GM06990 (cell line): ENCODE results near the gene MGMT.

Experiments used
- DNase-seq: peaks from one replicate; pipeline ENCODE4 v3.0.0-alpha.2; 2011; ENCODE audit not compliant: insufficient read length; ENCODE audit errors: extremely low read depth
- H3K27me3 ChIP-seq: replicated peaks from 2 replicates; pipeline ENCODE4 v1.6.0; 2011; ENCODE audit warnings: low read length; ENCODE audit not compliant: control insufficient read depth, insufficient read depth
- H3K36me3 ChIP-seq: 2 replicates; pipeline ENCODE4 v1.5.1; 2011; ENCODE audit warnings: low read length; ENCODE audit not compliant: control insufficient read depth, insufficient read depth
- H3K4me3 ChIP-seq: replicated peaks from 2 replicates; pipeline ENCODE4 v1.5.1; 2011; ENCODE audit warnings: low read depth, mild to moderate bottlenecking, control low read depth, low read length
- CTCF ChIP-seq: IDR thresholded peaks from 2 replicates; pipeline ENCODE4 v1.5.1; 2011; ENCODE audit warnings: low read length, control low read depth, mild to moderate bottlenecking, inconsistent platforms; ENCODE audit not compliant: insufficient read depth, poor library complexity, severe bottlenecking

The MGMT gene

DNA sequence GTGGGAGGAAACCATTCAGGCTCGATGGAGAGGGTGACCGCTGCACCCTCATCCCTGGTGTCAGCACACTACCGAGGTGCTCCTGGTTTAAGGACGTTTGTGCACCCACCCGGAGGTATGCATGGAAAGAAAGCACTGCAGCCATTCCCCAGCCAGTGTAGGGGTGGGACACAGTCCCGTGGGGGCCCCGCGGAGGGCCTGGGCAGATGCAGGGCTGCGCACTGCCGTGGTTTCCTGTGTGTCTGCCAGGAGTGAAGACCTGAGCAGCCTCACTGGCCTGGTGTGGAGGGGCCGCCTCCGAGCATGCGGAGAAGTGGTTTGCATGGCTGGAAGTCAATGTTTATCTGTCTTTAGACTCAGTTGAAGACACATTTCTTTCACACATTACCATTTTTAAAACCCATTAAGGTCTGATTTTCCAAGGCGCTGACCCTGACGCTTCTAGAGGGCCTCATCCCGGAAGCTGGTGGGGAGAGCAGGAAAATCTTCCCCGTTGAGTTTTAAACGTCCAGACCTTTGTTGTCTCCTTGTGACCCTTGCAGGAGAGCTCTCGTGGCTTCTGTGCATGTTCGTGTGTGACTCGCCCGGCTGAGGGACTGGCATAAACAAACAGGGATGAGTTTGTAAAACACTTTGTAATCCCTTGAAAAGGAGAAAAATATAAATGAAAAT, 188.1 kb downstream of the MGMT start:
- H3K4me3 ChIP-seq = no peak overlapping the region
- H3K36me3 ChIP-seq = no peaks in the 10 kb centered on the region

DNA sequence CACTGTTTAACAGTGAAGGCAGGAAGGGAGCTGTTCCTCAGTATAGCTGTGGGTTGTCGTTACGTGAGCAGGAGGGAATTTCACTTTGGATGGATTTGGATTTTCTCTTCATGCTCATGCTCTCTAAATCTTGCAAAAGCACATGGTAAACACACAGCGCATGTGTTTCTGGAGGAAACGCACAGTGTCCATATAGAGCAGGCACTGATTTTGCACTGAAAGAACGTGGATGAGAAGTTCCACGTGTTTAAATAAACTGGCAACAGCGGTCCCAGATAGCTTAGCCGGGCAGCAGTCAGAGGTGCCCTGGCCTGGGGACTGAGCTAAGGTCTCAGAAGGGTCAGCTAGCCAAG, 188.6 kb downstream of the MGMT start:
- DNase-seq = no peak
- no peaks in the 10 kb centered on the region for H3K36me3 ChIP-seq
- no peak for TF ChIP-seq CTCF
- H3K27me3 ChIP-seq = no peaks in the 10 kb centered on the region
- no peak overlapping the region for H3K4me3 ChIP-seq

More for the DNA sequence above, 188.1 kb downstream of the MGMT start:
- no peaks in the 10 kb centered on the region for H3K27me3 ChIP-seq
- no peak for TF ChIP-seq CTCF
- no peak for DNase-seq

GRCh38 chr10:129656642-129657041, 189.6 kb downstream of the MGMT start:
- Histone ChIP-seq H3K4me3 (no peak overlapping the region), H3K27me3 (no peaks in the 10 kb centered on the region), H3K36me3 (no peaks in the 10 kb centered on the region)
- no peak for TF ChIP-seq CTCF
- DNase-seq = no peak

GRCh38 chr10:129657297-129658017, 190.4 kb downstream of the MGMT start:
- Histone ChIP-seq H3K27me3 (no peaks in the 10 kb centered on the region), H3K4me3 (no peak overlapping the region), H3K36me3 (no peaks in the 10 kb centered on the region)
- TF ChIP-seq CTCF = no peak
- no peak for DNase-seq

GRCh38 chr10:129658376-129659072, 191.5 kb downstream of the MGMT start:
- DNase-seq = no peak
- Histone ChIP-seq H3K4me3 (no peak overlapping the region), H3K27me3 (no peaks in the 10 kb centered on the region), H3K36me3 (no peaks in the 10 kb centered on the region)
- peak; percentile 39 for TF ChIP-seq CTCF
